OCI-LY3 (cell line): ENCODE results near the gene NSUN3.
"Not testable (repeated sequence)": the region's sequence is repeated elsewhere in the genome, so short reads cannot be mapped to it uniquely, and the experiment has no call there.

Experiments used
- CTCF ChIP-seq: fragments of 200-600, 300-600 bp; sonication (generic); IDR thresholded peaks from 2 replicates; pipeline ENCODE4 v1.5.1; 2014; ENCODE audit warnings: antibody characterized with exemption, low read length, low read depth
- EZH2phosphoT487 ChIP-seq: fragments of 200-600 bp; shearing (Covaris generic); IDR thresholded peaks from 2 replicates; pipeline ENCODE4 v1.6.1; 2018; ENCODE audit warnings: antibody characterized with exemption, mixed run types, low read depth

GRCh38 chr3:94080552-94080951 lies 17.7 kb downstream of the NSUN3 start:
- not testable (repeated sequence) for TF ChIP-seq CTCF, EZH2phosphoT487
